Astrocyte of the cerebellum (primary cell): Measurements from ENCODE around the gene OPCML.

Experiments used
- DNase-seq: peaks from one replicate; pipeline ENCODE4 v3.0.0-alpha.2; 2011; ENCODE audit warnings: low read depth
- H3K4me3 ChIP-seq: 2 replicates; pipeline ENCODE4 v1.5.1; 2011; ENCODE audit warnings: mild to moderate bottlenecking, low read depth, low read length, moderate library complexity
- CTCF ChIP-seq: IDR thresholded peaks from 2 replicates; pipeline ENCODE4 v1.5.1; 2012; ENCODE audit warnings: low read length, low read depth, moderate library complexity, mild to moderate bottlenecking; ENCODE audit errors: missing control alignments
- in situ Hi-C: cut with HindIII; loops from 2 replicates; pipeline ENCODE4 v1.10.0; 2017; ENCODE audit warnings: low sequenced_read_pairs

The OPCML gene

GRCh38 chr11:133530501-133530835, 1.8 kb downstream of the OPCML start:
- TF ChIP-seq CTCF: no peak
- in situ Hi-C loops: no loop called here
- H3K4me3 ChIP-seq: no peak overlapping the region
- DNase-seq: no peak

- in situ Hi-C loops: no loop called here
- H3K4me3 ChIP-seq: no peak overlapping the region
- DNase-seq: no peak
- no peak for TF ChIP-seq CTCF
Measured at GRCh38 chr11:133529807-133530500, 2.3 kb downstream of the OPCML start.

- in situ Hi-C loops: no loop called here
- DNase-seq: no peak
- H3K4me3 ChIP-seq: no peak overlapping the region
- TF ChIP-seq CTCF: no peak
Measured at GRCh38 chr11:133526790-133527189, 5.5 kb downstream of the OPCML start.

- in situ Hi-C loops: no loop called here
- DNase-seq: no peak
- H3K4me3 ChIP-seq: no peak overlapping the region
- TF ChIP-seq CTCF: no peak
Measured at GRCh38 chr11:133525976-133526375, 6.3 kb downstream of the OPCML start.

- in situ Hi-C loops: no loop called here
- no peak for TF ChIP-seq CTCF
- no peak for DNase-seq
- no peak overlapping the region for H3K4me3 ChIP-seq
Measured at GRCh38 chr11:133524488-133524887, 7.8 kb downstream of the OPCML start.

GRCh38 chr11:133522344-133522743, 10.0 kb downstream of the OPCML start:
- H3K4me3 ChIP-seq: no peak overlapping the region
- DNase-seq: no peak
- no peak for TF ChIP-seq CTCF
- in situ Hi-C loops: no loop called here
